ENCODE measurements around the gene C9orf78.

Gene C9orf78

GRCh38 chr9:129839324-129840023 lies 4.4 kb upstream of the C9orf78 start:
- DNase-seq (ENCODE audit: low spot score): no peak

- DNase-seq (ENCODE audit: low spot score): no peak
These were observed 3.7 kb upstream of the C9orf78 start for GRCh38 chr9:129838707-129839259.

DNA sequence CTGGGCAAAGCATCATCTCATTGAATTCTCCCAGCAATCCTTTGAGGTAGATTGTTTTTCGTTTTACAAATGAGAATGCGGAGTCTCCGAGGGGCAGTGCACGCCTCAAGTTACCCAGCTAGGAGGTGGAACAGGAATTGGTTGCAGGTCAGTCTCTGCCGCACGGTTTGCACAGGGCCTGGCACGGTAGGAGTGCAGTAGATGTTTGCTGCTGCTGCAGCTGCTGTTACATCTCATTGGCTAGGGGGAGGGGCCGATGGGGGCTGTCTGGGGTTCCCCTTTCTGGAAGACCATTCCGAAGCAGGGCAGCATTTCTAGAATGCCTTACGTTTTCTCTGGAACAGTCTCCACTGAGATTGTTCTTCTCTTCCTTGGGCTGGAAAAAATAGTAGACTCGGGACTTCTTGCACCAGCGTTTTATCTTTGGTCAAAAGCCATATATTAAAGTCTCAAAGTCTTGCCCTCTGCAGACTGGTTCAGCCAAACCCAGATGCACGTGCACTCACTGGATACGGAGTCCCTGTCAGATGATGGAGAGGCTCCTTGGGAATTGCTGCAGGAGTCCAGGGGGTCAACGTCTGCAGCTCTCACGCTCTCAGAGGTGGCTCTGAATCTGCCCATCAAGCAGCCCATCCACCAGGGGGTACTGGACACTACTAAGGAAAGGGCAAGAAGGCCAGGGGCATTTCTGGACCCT lies 1.4 kb upstream of the C9orf78 start:
- no peak for DNase-seq (ENCODE audit: low spot score)

GRCh38 chr9:129835860-129836223 lies 767 bp upstream of the C9orf78 start:
- no peak for DNase-seq (ENCODE audit: low spot score)

DNA sequence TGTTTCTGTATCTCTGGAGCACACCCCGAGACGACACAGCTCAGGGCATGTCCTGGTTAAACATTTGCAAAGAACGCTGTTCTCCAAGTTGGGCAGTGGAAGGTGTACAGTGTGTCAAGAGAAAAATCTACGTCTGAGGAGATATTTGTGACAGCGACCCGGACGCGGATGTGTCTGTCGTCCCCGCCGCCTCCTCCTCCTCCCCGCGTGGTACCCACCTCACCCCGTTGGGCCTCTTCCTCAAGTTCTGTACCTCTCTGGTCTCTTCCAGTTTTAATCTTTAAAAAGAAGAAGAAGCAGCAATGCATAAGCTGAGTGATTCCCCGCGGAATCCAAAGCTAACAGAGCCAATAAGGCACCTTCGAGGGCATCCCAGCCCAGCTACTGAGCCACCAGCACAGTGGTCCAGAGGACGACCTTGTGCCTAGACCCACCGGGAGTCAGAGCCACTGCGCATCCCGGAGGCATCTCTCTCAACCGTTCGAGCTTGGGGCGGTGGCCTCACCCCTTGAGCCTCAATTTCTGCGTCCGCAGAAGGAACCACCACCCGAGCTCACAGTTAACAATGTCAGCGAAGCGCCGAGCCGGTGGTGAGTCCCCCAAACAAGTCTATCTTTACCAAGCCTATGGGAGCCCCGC lies 467 bp downstream of the C9orf78 start:
- no peak for DNase-seq (ENCODE audit: low spot score)

DNA sequence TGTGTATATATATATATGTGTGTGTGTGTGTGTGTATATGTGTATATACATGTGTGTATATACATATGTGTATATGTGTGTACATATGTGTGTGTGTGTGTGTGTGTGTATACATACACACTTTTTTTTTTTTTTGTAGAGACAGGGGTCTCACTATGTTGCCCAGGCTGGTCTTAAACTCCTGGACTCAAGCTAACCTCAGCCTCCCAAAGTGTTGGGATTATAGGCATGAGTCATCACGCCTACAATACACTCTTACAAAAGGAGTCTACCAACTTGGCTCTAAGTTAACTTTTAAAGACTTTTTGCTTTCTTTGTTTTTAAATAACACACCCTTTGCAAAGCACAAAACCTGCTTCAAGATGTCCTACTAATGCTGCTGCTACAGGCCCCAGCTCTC lies 2.1 kb downstream of the C9orf78 start:
- DNase-seq (ENCODE audit: low spot score): no peak

- no peak for DNase-seq (ENCODE audit: low spot score)
These were observed 6.1 kb downstream of the C9orf78 start for GRCh38 chr9:129828969-129829368.

DNA sequence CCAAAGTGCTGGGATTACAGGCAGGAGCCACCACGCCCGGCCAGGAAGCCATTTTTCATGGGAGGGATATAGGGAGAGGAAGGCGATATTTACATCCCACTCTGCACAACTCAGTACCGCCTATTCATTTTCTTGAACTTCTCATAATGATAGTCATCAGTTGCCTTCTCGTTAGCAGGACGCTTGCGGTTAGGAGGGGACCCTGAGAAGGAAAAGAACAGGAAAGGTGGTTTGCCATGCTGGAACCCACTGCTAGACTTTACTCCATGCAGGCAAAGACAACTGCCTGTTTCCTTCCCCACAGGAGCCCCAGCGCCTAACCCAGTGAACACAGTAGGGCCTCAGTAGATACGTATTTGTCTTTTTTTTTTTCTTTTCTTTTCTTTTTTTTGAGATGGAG lies 7.0 kb downstream of the C9orf78 start:
- no peak for DNase-seq (ENCODE audit: low spot score)

DNA sequence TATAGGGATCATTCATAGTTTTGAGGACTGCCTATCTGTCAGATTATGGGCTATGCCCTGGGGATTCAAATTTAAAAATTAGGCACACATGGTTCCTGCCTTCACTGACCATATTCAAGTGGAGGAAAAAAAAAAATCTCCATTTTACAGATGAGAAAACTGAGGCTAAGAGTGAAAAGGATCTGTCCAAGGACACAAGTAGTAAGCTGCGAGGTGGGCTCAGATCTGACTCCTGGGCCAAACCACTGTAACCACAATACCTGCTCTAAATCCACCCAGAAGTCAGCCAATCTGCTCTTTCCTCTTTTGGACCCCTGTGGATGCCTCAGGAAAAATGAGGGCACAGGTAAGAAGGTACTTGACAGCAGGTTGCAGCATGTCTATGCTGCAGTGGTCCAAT lies 8.3 kb downstream of the C9orf78 start:
- no peak for DNase-seq (ENCODE audit: low spot score)

GRCh38 chr9:129826344-129826743 lies 8.7 kb downstream of the C9orf78 start:
- DNase-seq (ENCODE audit: low spot score): no peak

- peak; percentile 92 for DNase-seq (ENCODE audit: low spot score)
These were observed 11.0 kb downstream of the C9orf78 start, which contains the start of gene TOR1A for GRCh38 chr9:129823935-129824601. TSS of gene TOR1A (minus strand) at chr9:129824136. CDS start at chr9:129824085, 51 bp downstream.

DNA sequence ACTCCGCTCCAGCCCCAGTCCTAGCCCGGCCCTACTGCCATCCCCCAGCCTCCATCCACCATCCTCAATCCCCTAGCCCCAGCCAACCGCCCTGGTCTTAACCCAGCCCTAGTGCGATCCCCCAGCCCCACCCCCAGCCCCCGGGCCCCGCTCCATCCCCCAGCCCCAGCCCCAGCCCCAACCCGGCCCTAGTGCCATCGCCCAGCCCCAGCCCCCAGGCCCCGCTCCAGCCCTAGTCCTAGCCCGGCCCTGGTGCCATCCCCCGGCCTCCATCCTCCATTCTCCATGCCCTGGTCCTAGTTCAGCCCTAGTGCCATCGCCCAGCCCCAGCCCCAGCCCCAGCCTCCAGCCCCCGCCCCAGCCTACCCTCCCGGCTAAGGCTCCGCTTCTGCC lies 11.5 kb downstream of the C9orf78 start:
- DNase-seq (ENCODE audit: low spot score): no peak

GRCh38 chr9:129822898-129823541 lies 12.1 kb downstream of the C9orf78 start:
- no peak for DNase-seq (ENCODE audit: low spot score)

- no peak for DNase-seq (ENCODE audit: low spot score)
These were observed 18.3 kb downstream of the C9orf78 start for GRCh38 chr9:129816501-129817435.

GRCh38 chr9:129815278-129815677 lies 19.8 kb downstream of the C9orf78 start:
- DNase-seq (ENCODE audit: low spot score): no peak

DNA sequence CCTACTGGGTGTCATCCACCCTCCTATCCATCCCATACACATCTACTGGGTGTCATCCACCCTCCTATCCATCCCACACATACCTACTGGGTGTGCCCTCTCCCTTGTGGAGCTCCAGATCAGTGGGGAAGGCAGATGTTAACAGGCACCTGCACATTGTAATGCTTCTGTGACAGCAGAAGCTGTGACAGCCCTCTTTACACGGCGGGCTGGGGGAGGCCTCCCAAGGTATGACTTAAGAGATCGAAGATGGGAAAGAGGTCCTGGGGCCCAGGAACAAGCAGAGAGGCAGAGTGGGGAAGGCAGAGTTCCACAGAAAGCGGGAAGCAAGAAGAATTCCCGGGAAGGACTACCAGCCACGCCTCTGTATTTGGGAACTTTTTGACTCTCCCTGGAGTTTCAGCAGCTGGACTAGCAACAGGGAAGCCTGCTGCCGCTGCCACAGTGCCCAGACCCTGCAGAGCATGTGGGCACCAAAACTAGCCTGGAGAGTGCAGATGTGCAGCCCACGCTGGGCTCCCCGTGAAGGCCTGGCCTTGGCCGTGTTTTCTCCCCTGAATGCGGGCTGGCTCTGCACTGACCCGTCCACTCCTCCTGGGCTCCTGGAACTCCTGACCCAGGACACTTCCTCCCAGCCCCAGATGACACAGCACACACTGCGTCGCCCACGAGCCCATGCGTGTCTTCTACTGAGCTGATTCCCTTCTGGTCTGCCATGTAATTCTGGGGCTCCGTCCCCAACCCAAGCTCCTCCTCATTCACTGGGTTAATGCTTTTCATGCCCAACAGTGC lies 20.4 kb downstream of the C9orf78 start:
- DNase-seq (ENCODE audit: low spot score): peak; percentile 40

DNA sequence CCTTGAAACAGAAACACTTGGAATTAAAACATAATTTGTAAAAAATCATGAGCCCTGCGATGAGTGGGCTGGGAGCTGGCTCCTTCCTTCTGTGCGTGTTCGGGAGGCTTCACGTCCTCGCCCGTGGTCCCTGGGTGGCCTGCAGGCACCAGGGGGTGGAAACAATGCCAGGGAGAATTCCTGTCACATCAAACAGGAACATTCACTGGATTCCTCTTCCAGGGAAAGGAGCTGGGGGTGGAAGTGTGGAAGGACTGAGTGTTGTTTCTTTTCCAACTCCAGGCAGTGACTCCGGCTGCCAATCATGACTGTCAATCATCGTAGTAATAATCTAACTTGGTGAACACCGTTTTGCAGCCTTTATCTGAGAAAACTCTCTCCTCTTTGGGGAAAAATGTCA lies 21.4 kb downstream of the C9orf78 start:
- DNase-seq (ENCODE audit: low spot score): no peak

GRCh38 chr9:129812385-129812784 lies 22.7 kb downstream of the C9orf78 start:
- no peak for DNase-seq (ENCODE audit: low spot score)

DNA sequence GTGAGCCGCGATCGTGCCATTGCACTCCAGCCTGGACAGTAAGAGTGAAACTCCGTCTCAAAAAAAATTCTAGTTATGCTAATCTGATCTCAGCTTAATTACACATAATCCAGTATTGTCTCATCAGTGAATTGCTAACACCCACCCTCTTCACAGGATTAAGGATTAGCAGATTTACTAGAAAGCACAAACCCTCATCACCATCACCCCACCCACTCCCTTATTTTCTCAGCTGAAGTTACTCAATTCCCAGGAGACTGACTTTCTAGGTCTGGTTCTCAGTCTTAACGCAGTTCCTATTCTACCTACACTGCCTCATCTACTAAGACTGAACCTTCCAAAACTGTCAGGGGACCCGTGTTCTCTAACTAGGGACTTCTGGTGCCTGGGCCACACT lies 23.1 kb downstream of the C9orf78 start:
- no peak for DNase-seq (ENCODE audit: low spot score)

- DNase-seq (ENCODE audit: low spot score): no peak
These were observed 24.3 kb downstream of the C9orf78 start for GRCh38 chr9:129810788-129811187.

All from putamen (tissue), 1 donor.